Tibial nerve (tissue), 4 donors: ENCODE results near the gene OLIG2. TPM values are rescaled to one million over a fixed set of nuclear protein-coding genes. Genes with fewer than 3 reads are reported as not detected.

ENCODE experiments used
- DNase-seq, 2 donors: peaks; one replicate each; pipeline ENCODE4 v3.0.0-alpha.2; 2019; ENCODE audit warnings: low spot score in 2 of 2
- H3K27ac ChIP-seq, 4 donors: fragments of 200-600 bp; sonication (generic) in 3 of 4; one replicate each; pipeline ENCODE4 v1.5.1; 2017 to 2019; ENCODE audit warnings: mild to moderate bottlenecking in 1 of 4
- H3K27me3 ChIP-seq, 2 donors: fragments of 200-600 bp; sonication (generic) in 1 of 2; one replicate each; pipeline versions ENCODE4 v1.5.1 to v1.6.0; 2017 to 2019
- H3K36me3 ChIP-seq, 3 donors: fragments of 200-600 bp; sonication (generic); one replicate each; pipeline ENCODE4 v1.5.1; 2018 to 2019
- H3K4me1 ChIP-seq, 4 donors: fragments of 200-600 bp; sonication (generic) in 3 of 4; one replicate each; pipeline ENCODE4 v1.5.1; 2017 to 2019
- H3K4me3 ChIP-seq, 4 donors: fragments of 200-600 bp; sonication (generic) in 3 of 4; one replicate each; pipeline ENCODE4 v1.5.1; 2017 to 2019; ENCODE audit warnings: mild to moderate bottlenecking in 1 of 4, moderate library complexity in 1 of 4
- H3K9me3 ChIP-seq, 4 donors: fragments of 200-600 bp; sonication (generic) in 3 of 4; one replicate each; pipeline ENCODE4 v1.5.1; 2017 to 2019
- CTCF ChIP-seq, 5 experiments: fragments of 200-600 bp in 3 of 5; fragments of 450-650 bp in 2 of 5; sonication (generic) in 3 of 5; IDR thresholded peaks; one replicate each; pipeline ENCODE4 v1.5.1; 2016 to 2019; ENCODE audit warnings: antibody characterized with exemption in 5 of 5, mild to moderate bottlenecking in 3 of 5, moderate library complexity in 2 of 5
- EP300 ChIP-seq, 2 donors: sonication (generic); formaldehyde crosslinking; IDR thresholded peaks; one replicate each; pipeline ENCODE4 v1.6.1; 2017; ENCODE audit warnings: antibody characterized with exemption in 2 of 2, mild to moderate bottlenecking in 1 of 2
- POLR2A ChIP-seq, 2 donors: fragments of 450-650 bp; IDR thresholded peaks; one replicate each; pipeline ENCODE4 v1.6.1; 2017; ENCODE audit warnings: antibody characterized with exemption in 2 of 2, mild to moderate bottlenecking in 2 of 2, moderate library complexity in 2 of 2
- WGBS, 2 donors: methylation state at CpG; one replicate each; pipeline ENCODE4 v1.1.5; 2018; 5-methylcytosine and 5-hydroxymethylcytosine counted together
- total RNA-seq, 4 donors: library from RNA; depleted of rRNA; stranded (reverse); fragments of >200 nt; gene quantifications; one replicate each; pipeline ENCODE4 v1.1.0, GENCODE V29; 2016

The OLIG2 gene
- total RNA-seq, 4 donors from 2014 or later: 0.21 to 1.3 TPM; not detected in 2

- Histone ChIP-seq H3K4me3 (peak overlapping the region; percentile 12 to 52 (median 24)), H3K36me3 (no peaks in the 10 kb centered on the region), H3K4me1 (peaks cover 0 to 27% (median 18%) of the 10 kb centered on the region in 4 donors), H3K9me3 (peaks cover 0 to 13% (median 3%) of the 10 kb centered on the region in 4 donors), H3K27me3 (peaks cover 0 to 94% of the 10 kb centered on the region in 2 donors), H3K27ac (no peak overlapping the region)
- WGBS, 2 donors: 1 to 3% methylated on average over 30 to 60 of the region's 69 CpGs
- TF ChIP-seq POLR2A (IDR thresholded peaks at IDR 0.05) (no peak), CTCF (IDR thresholded peaks at IDR 0.05) (no peak), EP300 (IDR thresholded peaks at IDR 0.05) (no peak)
- no peak for DNase-seq
Observed at GRCh38 chr21:33070998-33071769, 45.4 kb downstream of the OLIG2 start.

GRCh38 chr21:33071770-33072306 is 46.1 kb downstream of the OLIG2 start:
- WGBS, 2 donors: 3 to 5% methylated on average over 37 to 38 of the region's 38 CpGs
- DNase-seq: no peak
- H3K4me1 ChIP-seq: peaks cover 0 to 27% (median 18%) of the 10 kb centered on the region in 4 donors
- TF ChIP-seq EP300 (IDR thresholded peaks at IDR 0.05) (peak in 1 of 2 donors; percentile 29), POLR2A (IDR thresholded peaks at IDR 0.05) (no peak)
- no peak overlapping the region for H3K27ac ChIP-seq
- no peaks in the 10 kb centered on the region for H3K36me3 ChIP-seq
- peaks cover 0 to 13% (median 3%) of the 10 kb centered on the region in 4 donors for H3K9me3 ChIP-seq
- peak overlapping the region; percentile 8 to 52 (median 24) for H3K4me3 ChIP-seq
- H3K27me3 ChIP-seq: peaks cover 0 to 91% of the 10 kb centered on the region in 2 donors

- H3K27me3 ChIP-seq: peaks cover 0 to 88% of the 10 kb centered on the region in 2 donors
- TF ChIP-seq CTCF (IDR thresholded peaks at IDR 0.05) (no peak), POLR2A (IDR thresholded peaks at IDR 0.05) (no peak), EP300 (IDR thresholded peaks at IDR 0.05) (no peak)
- no peaks in the 10 kb centered on the region for H3K36me3 ChIP-seq
- no peak overlapping the region for H3K27ac ChIP-seq
- peaks cover 0 to 13% (median 3%) of the 10 kb centered on the region in 4 donors for H3K9me3 ChIP-seq
- H3K4me3 ChIP-seq: no peak overlapping the region
- H3K4me1 ChIP-seq: peaks cover 0 to 27% (median 18%) of the 10 kb centered on the region in 4 donors
- no peak for DNase-seq
- 78 to 93% methylated on average over 4 of the region's 4 CpGs for WGBS, 2 donors
Observed at GRCh38 chr21:33073636-33074035, 47.9 kb downstream of the OLIG2 start.

GRCh38 chr21:33075128-33075527 is 49.4 kb downstream of the OLIG2 start:
- Histone ChIP-seq H3K4me3 (no peak overlapping the region), H3K9me3 (no peaks in the 10 kb centered on the region), H3K27ac (no peak overlapping the region), H3K4me1 (peaks cover 0 to 25% (median 14%) of the 10 kb centered on the region in 4 donors), H3K36me3 (no peaks in the 10 kb centered on the region), H3K27me3 (peaks cover 0 to 76% of the 10 kb centered on the region in 2 donors)
- WGBS, 2 donors: 43 to 46% methylated on average over 9 of the region's 9 CpGs
- TF ChIP-seq EP300 (IDR thresholded peaks at IDR 0.05) (no peak), CTCF (IDR thresholded peaks at IDR 0.05) (no peak), POLR2A (IDR thresholded peaks at IDR 0.05) (no peak)
- no peak for DNase-seq

GRCh38 chr21:33075596-33076195 is 50.0 kb downstream of the OLIG2 start:
- TF ChIP-seq EP300 (IDR thresholded peaks at IDR 0.05) (no peak), CTCF (IDR thresholded peaks at IDR 0.05) (no peak), POLR2A (IDR thresholded peaks at IDR 0.05) (no peak)
- H3K27ac ChIP-seq: no peak overlapping the region
- H3K4me1 ChIP-seq: peaks cover 0 to 20% (median 12%) of the 10 kb centered on the region in 4 donors
- H3K27me3 ChIP-seq: peaks cover 0 to 72% of the 10 kb centered on the region in 2 donors
- H3K9me3 ChIP-seq: no peaks in the 10 kb centered on the region
- no peak overlapping the region for H3K4me3 ChIP-seq
- 60 to 62% methylated on average over 10 to 11 of the region's 11 CpGs for WGBS, 2 donors
- no peaks in the 10 kb centered on the region for H3K36me3 ChIP-seq
- DNase-seq: no peak
